WERI-Rb-1 (cell line): ENCODE data around the gene DUSP3.

Experiments
- DNase-seq: peaks from one replicate; pipeline ENCODE4 v3.0.0-alpha.2; 2020
- H3K27ac ChIP-seq: fragments of 250-450 bp; sonication (Bioruptor Pico); 2 replicates; pipeline ENCODE4 v1.5.1; 2020; ENCODE audit warnings: mild to moderate bottlenecking, moderate library complexity
- H3K27me3 ChIP-seq: fragments of 250-450 bp; sonication (Bioruptor Pico); 2 replicates; pipeline ENCODE4 v1.5.1; 2021; ENCODE audit warnings: mild to moderate bottlenecking, low read depth, moderate library complexity; ENCODE audit not compliant: insufficient read depth, severe bottlenecking
- H3K36me3 ChIP-seq: fragments of 250-450 bp; sonication (Bioruptor Pico); 2 replicates; pipeline ENCODE4 v1.5.1; 2020; ENCODE audit warnings: mild to moderate bottlenecking, moderate library complexity
- H3K4me3 ChIP-seq: 2 replicates; pipeline ENCODE4 v1.5.1; 2011; ENCODE audit warnings: low read depth, mild to moderate bottlenecking, control low read depth, low read length
- H3K9me3 ChIP-seq: fragments of 250-450 bp; sonication (Bioruptor Pico); 2 replicates; pipeline ENCODE4 v1.5.1; 2021; ENCODE audit warnings: mild to moderate bottlenecking, moderate library complexity; ENCODE audit not compliant: severe bottlenecking
- CTCF ChIP-seq: IDR thresholded peaks from 2 replicates; pipeline ENCODE4 v1.5.1; 2011; ENCODE audit warnings: low read depth, mild to moderate bottlenecking, control low read depth, inconsistent platforms, low read length

DUSP3 gene

DNA sequence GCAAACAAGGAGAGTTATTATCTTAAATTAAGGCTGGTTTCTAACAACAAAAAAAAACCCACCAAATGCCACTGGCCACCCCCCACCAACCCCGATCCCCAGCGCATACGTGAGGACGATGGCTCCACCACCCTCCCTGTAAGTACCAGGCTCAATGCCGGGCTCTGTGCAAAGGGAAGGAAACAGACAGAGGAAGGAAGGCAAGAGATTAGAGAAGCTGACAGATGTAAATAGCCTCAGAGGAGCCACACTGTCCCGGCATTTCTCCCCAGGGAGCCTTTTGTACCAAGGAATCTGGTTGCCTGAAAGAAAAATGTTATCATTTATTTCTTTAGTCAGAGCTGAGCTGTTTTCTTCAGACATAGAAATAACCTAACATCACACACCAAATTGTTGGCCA is 33.2 kb downstream of the DUSP3 start:
- peaks cover 6% of the 10 kb centered on the region for H3K9me3 ChIP-seq
- H3K36me3 ChIP-seq, result no peaks in the 10 kb centered on the region
- peak overlapping the region; percentile 9; the same call in 1 of the 2 replicates for H3K27ac ChIP-seq
- peak; percentile 72 for DNase-seq
- no peaks in the 10 kb centered on the region for H3K27me3 ChIP-seq
- H3K4me3 ChIP-seq, result no peak overlapping the region
- no peak for TF ChIP-seq CTCF

DNA sequence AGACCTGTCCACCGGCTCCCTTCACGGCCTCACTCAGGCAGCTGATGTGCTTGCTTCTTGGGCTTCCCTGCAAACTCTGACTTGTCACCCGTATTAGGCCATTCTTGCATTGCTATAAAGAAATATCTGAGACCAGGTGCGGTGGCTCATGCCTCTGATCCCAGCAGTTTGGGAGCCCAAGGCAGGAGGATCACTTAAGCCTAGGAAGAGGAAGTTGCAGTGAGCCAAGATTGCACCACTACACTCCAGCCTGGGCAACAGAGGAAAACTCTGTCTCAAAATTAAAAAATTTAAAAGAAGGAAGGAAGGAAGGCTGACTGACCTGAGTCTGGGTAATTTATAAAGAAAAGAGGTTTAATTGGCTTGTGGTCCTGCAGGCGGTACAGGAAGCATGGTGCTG is 37.1 kb downstream of the DUSP3 start:
- Histone ChIP-seq H3K36me3 (no peaks in the 10 kb centered on the region), H3K27me3 (no peaks in the 10 kb centered on the region), H3K4me3 (no peak overlapping the region), H3K27ac (no peak overlapping the region), H3K9me3 (peaks cover 6% of the 10 kb centered on the region)
- DNase-seq, result no peak
- no peak for TF ChIP-seq CTCF

DNA sequence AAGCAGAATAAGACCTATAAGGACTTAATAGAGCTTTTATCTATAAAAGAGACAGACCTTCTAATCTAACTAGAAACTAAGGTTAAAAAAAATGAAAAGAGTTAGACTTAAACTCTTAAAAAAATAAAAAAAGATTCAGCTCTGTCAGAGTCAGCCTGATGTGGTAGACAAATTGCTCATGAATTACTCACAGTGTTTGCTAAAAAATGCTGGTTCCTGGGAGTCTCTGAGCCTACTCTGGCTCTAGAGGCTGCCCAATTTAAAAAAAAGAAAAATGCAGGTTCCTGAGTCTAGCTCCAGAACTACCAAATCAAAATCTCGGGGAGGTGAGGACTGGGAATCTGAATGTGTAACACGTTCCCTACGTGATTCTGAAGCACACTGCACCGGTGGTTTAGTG is 38.2 kb downstream of the DUSP3 start:
- no peak for DNase-seq
- Histone ChIP-seq H3K27ac (no peak overlapping the region), H3K9me3 (peaks cover 6% of the 10 kb centered on the region), H3K27me3 (no peaks in the 10 kb centered on the region), H3K4me3 (no peak overlapping the region), H3K36me3 (no peaks in the 10 kb centered on the region)
- TF ChIP-seq CTCF, result no peak

DNA sequence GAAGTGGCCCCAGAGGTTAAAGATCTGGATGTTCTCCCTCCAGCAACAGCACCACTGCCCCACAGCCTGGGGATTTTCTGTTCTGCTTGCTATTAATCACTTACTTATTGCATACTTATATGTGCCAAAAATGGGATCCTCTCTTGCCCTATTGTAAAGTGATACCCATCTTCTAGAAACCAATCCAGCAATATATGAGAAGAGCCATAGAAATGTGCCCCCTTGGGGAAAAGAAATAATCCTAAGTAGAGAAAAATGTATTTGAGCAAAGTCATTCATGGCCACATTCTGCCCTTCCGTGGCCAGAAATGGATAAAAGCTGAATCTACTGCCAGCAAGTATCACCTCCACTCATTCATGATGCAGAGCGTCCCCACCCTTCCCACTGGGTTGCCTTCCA is 41.1 kb downstream of the DUSP3 start:
- no peak for DNase-seq
- Histone ChIP-seq H3K27me3 (no peaks in the 10 kb centered on the region), H3K9me3 (peaks cover 12% of the 10 kb centered on the region), H3K27ac (no peak overlapping the region), H3K36me3 (no peaks in the 10 kb centered on the region), H3K4me3 (no peak overlapping the region)
- no peak for TF ChIP-seq CTCF

DNA sequence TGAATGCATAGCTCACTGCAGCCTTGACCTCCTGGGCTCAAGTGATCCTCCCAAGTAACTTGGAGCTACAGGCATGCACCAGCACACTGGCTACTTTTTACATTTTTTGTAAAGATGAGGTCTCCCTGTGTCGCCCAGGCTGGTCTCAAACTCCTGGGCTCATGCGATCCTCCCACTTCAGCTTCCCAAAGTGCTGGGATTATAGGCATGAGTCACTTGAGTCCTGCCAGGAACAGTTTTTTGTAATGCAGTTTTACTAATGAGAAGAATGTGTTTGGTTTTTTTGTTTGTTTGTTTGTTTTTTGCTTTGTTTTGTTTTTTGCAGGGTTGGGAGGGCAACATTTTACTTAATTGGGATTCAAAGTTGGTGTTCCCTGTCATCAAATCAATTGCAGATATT is 42.4 kb downstream of the DUSP3 start:
- DNase-seq, result no peak
- no peak for TF ChIP-seq CTCF
- no peaks in the 10 kb centered on the region for H3K36me3 ChIP-seq
- no peak overlapping the region for H3K4me3 ChIP-seq
- H3K27me3 ChIP-seq, result no peaks in the 10 kb centered on the region
- no peak overlapping the region for H3K27ac ChIP-seq
- H3K9me3 ChIP-seq, result peaks cover 11% of the 10 kb centered on the region

DNA sequence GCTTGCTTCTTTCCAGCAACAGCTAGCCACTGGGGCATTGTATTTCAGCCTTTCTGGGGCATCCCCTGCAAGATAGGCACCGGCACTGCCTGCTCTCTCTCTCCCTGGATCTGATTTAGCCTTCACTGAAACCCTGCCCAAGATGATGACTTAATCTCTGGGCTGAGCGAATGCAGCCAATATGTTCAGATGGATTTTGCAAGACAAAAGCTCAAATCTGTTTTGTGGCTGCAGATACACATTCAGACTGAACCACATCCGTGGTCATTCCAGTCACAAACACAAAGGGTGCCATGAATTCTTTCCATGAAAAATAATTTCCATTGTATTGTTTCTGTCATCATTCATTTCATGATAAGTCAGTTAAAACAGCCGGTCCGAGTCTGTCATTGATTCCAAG is 44.4 kb downstream of the DUSP3 start:
- DNase-seq, result no peak
- no peak for TF ChIP-seq CTCF
- Histone ChIP-seq H3K36me3 (no peaks in the 10 kb centered on the region), H3K27ac (no peak overlapping the region), H3K27me3 (no peaks in the 10 kb centered on the region), H3K9me3 (peaks cover 11% of the 10 kb centered on the region), H3K4me3 (no peak overlapping the region)
